DOHH2 (cell line): ENCODE results near the gene TRAF2.
A peak's percentile ranks its signal among the peaks of the same experiment; 100 is the strongest.

Experiments
- H3F3A ChIP-seq: fragments of 200-600 bp; sonication (generic), shearing (Covaris generic); 2 replicates; pipeline ENCODE4 v1.6.0; 2016; ENCODE audit warnings: antibody characterized with exemption, mild to moderate bottlenecking; ENCODE audit not compliant: control insufficient read depth, insufficient read depth
- H3K27ac ChIP-seq: fragments of 200-600 bp; sonication (generic); 2 replicates; pipeline ENCODE4 v1.5.1; 2014; ENCODE audit warnings: low read depth, mild to moderate bottlenecking, low read length, moderate library complexity
- H3K27me3 ChIP-seq: fragments of 200-600 bp; sonication (generic); 2 replicates; pipeline ENCODE4 v1.6.1; 2014; ENCODE audit warnings: mild to moderate bottlenecking, low read length, mixed read lengths; ENCODE audit not compliant: control insufficient read depth
- H3K36me3 ChIP-seq: fragments of 200-600 bp; sonication (generic); 2 replicates; pipeline ENCODE4 v1.6.1; 2014; ENCODE audit warnings: mild to moderate bottlenecking, low read length, moderate library complexity, mixed read lengths; ENCODE audit not compliant: control insufficient read depth
- H3K4me1 ChIP-seq: fragments of 200-600 bp; sonication (generic); 2 replicates; pipeline ENCODE4 v1.6.1; 2014; ENCODE audit warnings: mild to moderate bottlenecking, low read length, mixed read lengths; ENCODE audit not compliant: control insufficient read depth
- H3K4me2 ChIP-seq: fragments of 200-600 bp; sonication (generic); 2 replicates; pipeline ENCODE4 v1.6.0; 2014; ENCODE audit warnings: mild to moderate bottlenecking, low read length, moderate library complexity
- H3K4me3 ChIP-seq: fragments of 200-600 bp; sonication (generic); 2 replicates; pipeline ENCODE4 v1.5.1; 2014; ENCODE audit warnings: mild to moderate bottlenecking, low read length, mixed read lengths
- H3K79me2 ChIP-seq: fragments of 200-600 bp; sonication (generic); 2 replicates; pipeline ENCODE4 v1.6.1; 2014; ENCODE audit warnings: mild to moderate bottlenecking, low read length, mixed read lengths; ENCODE audit not compliant: control insufficient read depth
- H3K9me2 ChIP-seq: fragments of 200-600 bp; sonication (generic); replicated peaks from 2 replicates; pipeline ENCODE4 v1.6.1; 2014; ENCODE audit warnings: mild to moderate bottlenecking, low read length, mixed read lengths; ENCODE audit not compliant: control insufficient read depth
- H3K9me3 ChIP-seq: fragments of 200-600 bp; sonication (generic); 2 replicates; pipeline ENCODE4 v1.6.1; 2014; ENCODE audit warnings: antibody characterized with exemption, low read length, mixed read lengths; ENCODE audit not compliant: control insufficient read depth, insufficient read depth
- H4K20me1 ChIP-seq: fragments of 200-600 bp; sonication (generic); 2 replicates; pipeline ENCODE4 v1.6.0; 2014; ENCODE audit warnings: low read depth, mild to moderate bottlenecking, antibody characterized with exemption, low read length, moderate library complexity; ENCODE audit not compliant: control insufficient read depth, insufficient read depth
- EZH2phosphoT487 ChIP-seq: fragments of 200-600 bp; sonication (generic); IDR thresholded peaks from 2 replicates; pipeline ENCODE4 v1.6.1; 2017; ENCODE audit warnings: borderline replicate concordance, mild to moderate bottlenecking, antibody characterized with exemption, low read length, moderate library complexity, mixed read lengths
- TF ChIP-seq, protein P1 (sequence below): fragments of 200-600 bp; sonication (generic); IDR thresholded peaks from one replicate; pipeline ENCODE4 v1.5.1; 2014; ENCODE audit warnings: antibody characterized with exemption, mild to moderate bottlenecking, low read depth, low read length; ENCODE audit not compliant: poor library complexity, severe bottlenecking

TRAF2 gene

GRCh38 chr9:136943291-136944211, 57.2 kb downstream of the TRAF2 start:
- Histone ChIP-seq H3K36me3 (peaks cover 33% of the 10 kb centered on the region), H3F3A (0 out of 2 replicates have a peak, but pooled peaks cover 3% of the 10 kb centered on the region), H3K9me3 (no peaks in the 10 kb centered on the region), H3K4me1 (peaks cover 9% of the 10 kb centered on the region), H3K4me2 (peak overlapping the region; percentile 77), H3K79me2 (peaks cover 26% of the 10 kb centered on the region), H3K27me3 (no peaks in the 10 kb centered on the region), H3K27ac (peak overlapping the region; percentile 18; the same call in 1 of the 2 replicates), H3K9me2 (no peaks in the 10 kb centered on the region), H3K4me3 (peak overlapping the region; percentile 84), H4K20me1 (0 out of 2 replicates have a peak, but pooled peaks cover 3% of the 10 kb centered on the region)
- no peak for TF ChIP-seq EZH2phosphoT487
- TF ChIP-seq, protein P1, sequence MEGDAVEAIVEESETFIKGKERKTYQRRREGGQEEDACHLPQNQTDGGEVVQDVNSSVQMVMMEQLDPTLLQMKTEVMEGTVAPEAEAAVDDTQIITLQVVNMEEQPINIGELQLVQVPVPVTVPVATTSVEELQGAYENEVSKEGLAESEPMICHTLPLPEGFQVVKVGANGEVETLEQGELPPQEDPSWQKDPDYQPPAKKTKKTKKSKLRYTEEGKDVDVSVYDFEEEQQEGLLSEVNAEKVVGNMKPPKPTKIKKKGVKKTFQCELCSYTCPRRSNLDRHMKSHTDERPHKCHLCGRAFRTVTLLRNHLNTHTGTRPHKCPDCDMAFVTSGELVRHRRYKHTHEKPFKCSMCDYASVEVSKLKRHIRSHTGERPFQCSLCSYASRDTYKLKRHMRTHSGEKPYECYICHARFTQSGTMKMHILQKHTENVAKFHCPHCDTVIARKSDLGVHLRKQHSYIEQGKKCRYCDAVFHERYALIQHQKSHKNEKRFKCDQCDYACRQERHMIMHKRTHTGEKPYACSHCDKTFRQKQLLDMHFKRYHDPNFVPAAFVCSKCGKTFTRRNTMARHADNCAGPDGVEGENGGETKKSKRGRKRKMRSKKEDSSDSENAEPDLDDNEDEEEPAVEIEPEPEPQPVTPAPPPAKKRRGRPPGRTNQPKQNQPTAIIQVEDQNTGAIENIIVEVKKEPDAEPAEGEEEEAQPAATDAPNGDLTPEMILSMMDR = no peak

DNA sequence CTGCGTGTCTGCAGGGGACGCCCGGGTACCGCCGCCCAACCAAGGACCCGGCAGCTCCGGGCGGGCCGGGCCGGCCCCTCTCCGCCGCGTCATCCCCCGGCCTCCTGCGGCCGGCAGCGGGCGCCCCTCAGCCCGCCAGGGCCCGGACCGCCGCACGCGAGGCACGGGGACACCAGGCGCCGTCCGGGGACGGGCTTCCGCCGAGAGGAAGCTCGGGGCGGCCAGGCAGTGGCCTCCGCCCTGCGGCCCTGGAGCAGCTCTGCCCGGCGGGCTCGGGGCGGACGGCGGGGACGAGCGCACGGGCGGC, 57.8 kb downstream of the TRAF2 start:
- Histone ChIP-seq H3K27me3 (no peaks in the 10 kb centered on the region), H3F3A (no peaks in the 10 kb centered on the region; the same call in 1 of the 2 replicates), H3K9me2 (no peaks in the 10 kb centered on the region), H3K4me2 (peak overlapping the region; percentile 77), H3K4me1 (peaks cover 12% of the 10 kb centered on the region), H3K4me3 (peak overlapping the region; percentile 84), H3K27ac (peak overlapping the region; percentile 18; the same call in 1 of the 2 replicates), H4K20me1 (0 out of 2 replicates have a peak, but pooled peaks cover 3% of the 10 kb centered on the region), H3K9me3 (no peaks in the 10 kb centered on the region), H3K36me3 (peaks cover 33% of the 10 kb centered on the region), H3K79me2 (peaks cover 26% of the 10 kb centered on the region)
- TF ChIP-seq, protein P1 = no peak

DNA sequence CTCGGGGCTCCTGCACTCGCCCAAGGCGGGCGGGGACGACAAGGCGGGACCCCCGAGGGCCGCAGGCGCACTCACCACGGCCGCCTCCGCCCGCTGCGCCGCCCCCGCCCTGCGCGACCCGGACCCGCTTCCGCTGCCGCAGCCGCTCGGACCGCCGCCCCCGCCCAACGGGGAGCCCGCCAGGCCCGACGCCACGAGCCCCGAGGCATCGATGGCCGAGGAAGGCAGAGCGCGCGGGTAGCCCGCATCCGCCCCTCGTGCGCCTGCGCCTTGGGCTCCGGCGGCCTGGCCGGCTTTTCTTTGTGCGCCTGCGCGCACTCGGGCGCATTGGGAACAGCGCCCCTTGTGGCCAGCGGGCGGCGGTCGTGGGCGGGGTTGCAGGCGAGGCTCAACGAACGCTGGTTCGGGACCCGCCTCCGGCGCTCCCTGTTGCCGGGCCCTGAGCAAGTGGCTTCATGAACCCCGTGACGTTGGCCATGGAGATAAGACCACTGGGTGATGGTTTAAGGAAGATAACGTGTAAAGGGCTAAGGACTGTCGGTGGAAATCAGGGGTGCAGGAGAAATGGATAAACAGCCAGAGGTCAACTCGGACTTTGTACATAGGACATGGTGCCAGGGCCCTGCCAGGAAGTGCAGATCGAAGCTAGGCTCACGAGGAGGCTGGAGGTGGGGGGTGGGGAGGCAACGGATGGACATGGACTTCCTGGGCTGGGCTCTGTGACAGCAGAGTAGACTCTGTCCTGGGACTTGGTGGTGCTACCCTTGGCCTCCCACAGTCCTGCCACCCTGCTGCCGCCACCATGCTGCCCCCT, 58.4 kb downstream of the TRAF2 start, which contains the start of the genes C8G and FBXW5:
Gene C8G, plus strand, starts transcription at position 725 of the 814 bp plus-strand sequence. Its CDS starts 78 bp downstream, at position 803.
Gene FBXW5, minus strand, starts transcription at position 220 of the 814 bp plus-strand sequence. CDS start 655 bp downstream, outside the sequence.
- Histone ChIP-seq H3K9me3 (no peaks in the 10 kb centered on the region), H4K20me1 (0 out of 2 replicates have a peak, but pooled peaks cover 3% of the 10 kb centered on the region), H3K9me2 (no peaks in the 10 kb centered on the region), H3K27me3 (no peaks in the 10 kb centered on the region), H3K4me1 (peaks cover 16% of the 10 kb centered on the region), H3K27ac (peak within 1 kb of the TSS; percentile 18; the same call in 1 of the 2 replicates), H3K79me2 (peaks cover 26% of the 10 kb centered on the region), H3F3A (no peaks in the 10 kb centered on the region; the same call in 1 of the 2 replicates), H3K4me3 (peak within 1 kb of the TSS; percentile 84), H3K36me3 (peaks cover 32% of the 10 kb centered on the region), H3K4me2 (peak within 1 kb of the TSS; percentile 77)
- TF ChIP-seq, protein P1 = peak; percentile 84
- TF ChIP-seq EZH2phosphoT487 = no peak
